ENCODE results near the gene ARHGAP45. TPM values are rescaled to one million over a fixed set of nuclear protein-coding genes. Genes with fewer than 3 reads are reported as not detected.
A peak's percentile ranks its signal among the peaks of the same experiment; 100 is the strongest.

The ARHGAP45 gene
- total and polyA plus RNA-seq, 2 experiments from 2014 or later, result 24.7 to 71.8 TPM

- H3K4me2 ChIP-seq, result 0 out of 2 replicates have a peak overlapping the region, but pooled peaks have one; percentile 27
- H3K27ac ChIP-seq (ENCODE audit: low read depth), result peak overlapping the region; percentile 89
These were observed 34.4 kb downstream of the ARHGAP45 start for GRCh38 chr19:1101337-1101698.

More at GRCh38 chr19:1101337-1101698, 34.4 kb downstream of the ARHGAP45 start:
- Mint-ChIP-seq H3K27ac (peak overlapping the region; percentile 89), H3K36me3 (ENCODE audit: low read depth) (peaks cover 8% of the 10 kb centered on the region), H3K4me3 (no peak overlapping the region; the same call in 2 of the 3 replicates), H3K9me3 (no peaks in the 10 kb centered on the region), H3K27me3 (ENCODE audit: insufficient read depth, low read depth, poor library complexity) (peaks cover 24% of the 10 kb centered on the region), H3K4me1 (peaks cover 20% of the 10 kb centered on the region; the same call in 2 of the 3 replicates)
- no peaks in the 10 kb centered on the region for H3K79me2 ChIP-seq (replicated peaks; ENCODE audit: insufficient read depth)
- no peaks in the 10 kb centered on the region for H3K27me3 ChIP-seq (ENCODE audit: insufficient read depth)
- H3K4me1 ChIP-seq (ENCODE audit: insufficient read depth), result peaks cover 11% of the 10 kb centered on the region
- no peaks in the 10 kb centered on the region for H4K20me1 ChIP-seq (replicated peaks; ENCODE audit: insufficient read depth)
- H3K36me3 ChIP-seq (ENCODE audit: insufficient read depth), result no peaks in the 10 kb centered on the region
- H3K9me2 ChIP-seq (ENCODE audit: insufficient read depth), result no peaks in the 10 kb centered on the region
- ATAC-seq, result no peak
- peak overlapping the region; percentile 70 for H2AFZ ChIP-seq
- TF ChIP-seq JUNB (IDR thresholded peaks at IDR 0.05; ENCODE audit: unreplicated experiment) (no peak), STAT1 (IDR thresholded peaks at IDR 0.05; ENCODE audit: unreplicated experiment) (no peak), ZNF331 (CRISPR knock-in tag; IDR thresholded peaks at IDR 0.05; ENCODE audit: low read depth) (no peak), NANOG (IDR thresholded peaks at IDR 0.05; ENCODE audit: borderline replicate concordance) (no peak), CREB1 (CRISPR knock-in tag; IDR thresholded peaks at IDR 0.05; ENCODE audit: low read depth) (no peak), ETS1 (IDR thresholded peaks at IDR 0.05) (no peak), CTCF (conservative IDR thresholded peaks at IDR 0.05; ENCODE audit: low read depth in 2 of 2) (no peak), REST (IDR thresholded peaks at IDR 0.05; ENCODE audit: unreplicated experiment) (no peak), EZH2phosphoT487 (IDR thresholded peaks at IDR 0.05; ENCODE audit: unreplicated experiment) (no peak), ZNF462 (CRISPR knock-in tag; IDR thresholded peaks at IDR 0.05) (no peak), ZNF114 (CRISPR knock-in tag; IDR thresholded peaks at IDR 0.05) (no peak)
- H3F3A ChIP-seq (replicated peaks; ENCODE audit: low read depth), result peaks cover 21% of the 10 kb centered on the region
- H3K4me3 ChIP-seq, result no peak overlapping the region
- DNase-seq (ENCODE audit: low spot score), result peak; percentile 26
